Measurements from ENCODE around the gene PIAS4.
A peak's percentile ranks its signal among the peaks of the same experiment; 100 is the strongest.

PIAS4 gene

DNA sequence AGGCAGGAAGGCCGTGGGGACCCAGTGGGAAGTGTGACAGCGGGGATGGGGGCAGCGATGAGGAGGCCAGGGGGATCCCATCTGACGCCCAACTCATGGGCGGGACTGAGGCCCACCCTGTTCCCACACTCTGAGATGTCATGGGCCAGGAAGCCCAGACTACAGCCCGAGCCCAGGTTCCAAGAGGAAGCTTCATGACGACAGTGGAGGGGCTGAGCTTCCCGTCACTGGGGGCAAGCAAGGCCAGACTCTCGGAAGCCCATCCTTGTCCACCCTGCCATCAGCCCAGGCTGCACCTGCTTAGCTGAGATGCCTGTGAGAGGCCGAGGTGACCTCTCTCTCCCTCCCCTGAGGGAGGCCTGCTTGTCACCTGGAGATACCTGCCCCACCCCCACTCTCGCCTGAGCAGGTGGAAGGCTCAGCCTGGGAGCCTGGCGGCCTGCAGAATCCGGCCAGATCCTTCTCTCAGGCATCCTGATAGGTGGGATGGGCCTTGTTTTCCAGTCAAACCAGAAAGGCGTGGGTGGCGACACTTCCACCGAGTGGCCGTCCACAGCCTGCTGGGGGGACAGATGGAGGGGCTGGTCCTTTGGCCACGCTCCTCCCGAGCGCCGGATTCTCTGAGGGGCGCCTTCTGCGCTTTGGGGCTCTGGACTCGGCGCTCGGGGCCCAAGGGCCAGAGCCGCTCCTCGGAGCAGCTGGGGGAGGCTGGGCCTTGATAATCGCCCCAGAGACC lies 54.3 kb downstream of the PIAS4 start:
- TF ChIP-seq, protein P1, sequence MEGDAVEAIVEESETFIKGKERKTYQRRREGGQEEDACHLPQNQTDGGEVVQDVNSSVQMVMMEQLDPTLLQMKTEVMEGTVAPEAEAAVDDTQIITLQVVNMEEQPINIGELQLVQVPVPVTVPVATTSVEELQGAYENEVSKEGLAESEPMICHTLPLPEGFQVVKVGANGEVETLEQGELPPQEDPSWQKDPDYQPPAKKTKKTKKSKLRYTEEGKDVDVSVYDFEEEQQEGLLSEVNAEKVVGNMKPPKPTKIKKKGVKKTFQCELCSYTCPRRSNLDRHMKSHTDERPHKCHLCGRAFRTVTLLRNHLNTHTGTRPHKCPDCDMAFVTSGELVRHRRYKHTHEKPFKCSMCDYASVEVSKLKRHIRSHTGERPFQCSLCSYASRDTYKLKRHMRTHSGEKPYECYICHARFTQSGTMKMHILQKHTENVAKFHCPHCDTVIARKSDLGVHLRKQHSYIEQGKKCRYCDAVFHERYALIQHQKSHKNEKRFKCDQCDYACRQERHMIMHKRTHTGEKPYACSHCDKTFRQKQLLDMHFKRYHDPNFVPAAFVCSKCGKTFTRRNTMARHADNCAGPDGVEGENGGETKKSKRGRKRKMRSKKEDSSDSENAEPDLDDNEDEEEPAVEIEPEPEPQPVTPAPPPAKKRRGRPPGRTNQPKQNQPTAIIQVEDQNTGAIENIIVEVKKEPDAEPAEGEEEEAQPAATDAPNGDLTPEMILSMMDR (IDR thresholded peaks at IDR 0.05; ENCODE audit: low read depth, low read length): no peak
- in situ Hi-C loops (cut with HindIII; ENCODE audit: low sequenced_read_pairs): no loop called here
- no peak overlapping the region for H3K4me3 ChIP-seq (ENCODE audit: low read depth, low read length)
- no peak for DNase-seq (ENCODE audit: low read depth, low spot score)

- DNase-seq (ENCODE audit: low read depth, low spot score): no peak
- TF ChIP-seq, protein P1 (IDR thresholded peaks at IDR 0.05; ENCODE audit: low read depth, low read length): no peak
- in situ Hi-C loops (cut with HindIII; ENCODE audit: low sequenced_read_pairs): no loop called here
- H3K4me3 ChIP-seq (ENCODE audit: low read depth, low read length): peak overlapping the region; percentile 69
Measured at GRCh38 chr19:4062419-4063368, 55.2 kb downstream of the PIAS4 start.

- no peak for DNase-seq (ENCODE audit: low read depth, low spot score)
- in situ Hi-C loops (cut with HindIII; ENCODE audit: low sequenced_read_pairs): no loop called here
- TF ChIP-seq, protein P1 (IDR thresholded peaks at IDR 0.05; ENCODE audit: low read depth, low read length): peak; percentile 9
Measured at GRCh38 chr19:4063369-4064148, 56.0 kb downstream of the PIAS4 start.

GRCh38 chr19:4064149-4064495 lies 56.6 kb downstream of the PIAS4 start:
- TF ChIP-seq, protein P1 (IDR thresholded peaks at IDR 0.05; ENCODE audit: low read depth, low read length): no peak
- H3K4me3 ChIP-seq (ENCODE audit: low read depth, low read length): peak overlapping the region; percentile 69
- in situ Hi-C loops (cut with HindIII; ENCODE audit: low sequenced_read_pairs): no loop called here
- DNase-seq (ENCODE audit: low read depth, low spot score): peak; percentile 50

More at GRCh38 chr19:4063369-4064148, 56.0 kb downstream of the PIAS4 start:
- H3K4me3 ChIP-seq (ENCODE audit: low read depth, low read length): peak overlapping the region; percentile 69

- peak overlapping the region; percentile 69 for H3K4me3 ChIP-seq (ENCODE audit: low read depth, low read length)
- TF ChIP-seq, protein P1 (IDR thresholded peaks at IDR 0.05; ENCODE audit: low read depth, low read length): no peak
- in situ Hi-C loops (cut with HindIII; ENCODE audit: low sequenced_read_pairs): no loop called here
- peak; percentile 35 for DNase-seq (ENCODE audit: low read depth, low spot score)
Measured at GRCh38 chr19:4064496-4065260, 57.1 kb downstream of the PIAS4 start.

All from astrocyte of the spinal cord (primary cell).